ENCODE data around the gene CPS1. TPM values are rescaled to one million over a fixed set of nuclear protein-coding genes. Genes with fewer than 3 reads are reported as not detected.

Gene CPS1
- total RNA-seq: 7.4 and 8.5 TPM in 2 replicates

DNA sequence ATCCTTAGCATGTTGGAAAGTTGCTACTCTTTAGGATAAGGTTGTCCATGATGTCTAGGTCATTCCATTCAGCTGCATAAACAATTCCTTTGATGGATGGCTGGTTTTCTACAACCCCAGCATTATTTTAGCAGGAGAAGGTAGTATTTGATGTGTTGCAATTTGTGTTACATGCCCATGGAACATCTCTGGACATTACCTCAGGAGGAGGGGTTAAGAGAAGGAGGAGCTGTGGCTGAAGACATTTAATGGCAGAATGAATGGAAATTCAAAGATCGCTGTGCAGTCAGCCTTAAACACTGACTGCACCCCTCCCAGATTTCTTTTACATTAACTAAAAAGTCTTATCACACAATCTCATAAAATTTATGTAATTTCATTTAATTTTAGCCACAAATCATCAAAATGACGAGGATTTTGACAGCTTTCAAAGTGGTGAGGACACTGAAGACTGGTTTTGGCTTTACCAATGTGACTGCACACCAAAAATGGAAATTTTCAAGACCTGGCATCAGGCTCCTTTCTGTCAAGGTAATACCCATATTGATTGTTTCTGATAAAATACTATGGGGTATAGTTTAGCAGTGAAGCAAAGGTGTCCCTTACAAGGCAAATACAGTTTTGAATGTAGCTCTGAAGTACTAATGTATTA, at the start of gene CPS1:
CPS1 (plus strand) TSS at position 271 of the 652 bp plus-strand sequence; CDS start at position 406, 135 bp downstream.

Other genes with a start within 250 kb of the CPS1 start
- not detected in 2 replicates for gene MYL1, start 241.4 kb upstream of the CPS1 start, total RNA-seq
- gene LANCL1, start 79.8 kb upstream of the CPS1 start, total RNA-seq: 35.9 and 47.9 TPM in 2 replicates

Measured in smooth muscle cell of the umbilical artery (primary cell).